AG09309 (cell line): ENCODE data around the gene CCDC85B.

Experiments used
- DNase-seq: peaks from one replicate; pipeline ENCODE4 v3.0.0-alpha.2; 2010; ENCODE audit warnings: low read depth
- H3K4me3 ChIP-seq: 2 replicates; pipeline ENCODE4 v1.5.1; 2011; ENCODE audit warnings: mild to moderate bottlenecking, low read depth, low read length, moderate library complexity; ENCODE audit not compliant: control insufficient read depth
- TF ChIP-seq, protein P1 (sequence below): IDR thresholded peaks from 2 replicates; pipeline ENCODE4 v1.5.1; 2011; ENCODE audit warnings: mild to moderate bottlenecking, low read depth, low read length, inconsistent platforms; ENCODE audit not compliant: insufficient read depth, control insufficient read depth; ENCODE audit errors: missing control alignments

CCDC85B gene

DNA sequence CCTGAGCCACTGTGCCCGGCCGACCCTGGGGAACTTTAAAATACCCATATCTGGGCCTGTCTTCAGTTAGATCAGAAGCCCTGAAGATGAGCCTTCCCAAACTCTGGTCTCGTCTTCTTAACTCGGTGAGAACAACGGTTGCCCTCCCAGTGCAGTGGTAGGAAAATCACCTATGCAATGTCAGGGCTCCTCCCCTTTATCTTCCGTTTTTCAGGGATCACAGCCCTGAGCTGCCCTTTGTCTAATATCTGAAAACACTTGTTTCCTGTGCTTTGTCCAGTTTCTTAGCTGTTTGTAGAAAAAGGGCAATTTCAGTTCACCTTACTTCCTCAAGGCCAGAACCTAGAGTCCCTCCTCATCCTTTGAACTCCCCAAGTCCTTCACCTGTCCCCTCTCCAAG, 38.2 kb downstream of the CCDC85B start:
- no peak overlapping the region for H3K4me3 ChIP-seq
- DNase-seq: no peak
- TF ChIP-seq, protein P1, sequence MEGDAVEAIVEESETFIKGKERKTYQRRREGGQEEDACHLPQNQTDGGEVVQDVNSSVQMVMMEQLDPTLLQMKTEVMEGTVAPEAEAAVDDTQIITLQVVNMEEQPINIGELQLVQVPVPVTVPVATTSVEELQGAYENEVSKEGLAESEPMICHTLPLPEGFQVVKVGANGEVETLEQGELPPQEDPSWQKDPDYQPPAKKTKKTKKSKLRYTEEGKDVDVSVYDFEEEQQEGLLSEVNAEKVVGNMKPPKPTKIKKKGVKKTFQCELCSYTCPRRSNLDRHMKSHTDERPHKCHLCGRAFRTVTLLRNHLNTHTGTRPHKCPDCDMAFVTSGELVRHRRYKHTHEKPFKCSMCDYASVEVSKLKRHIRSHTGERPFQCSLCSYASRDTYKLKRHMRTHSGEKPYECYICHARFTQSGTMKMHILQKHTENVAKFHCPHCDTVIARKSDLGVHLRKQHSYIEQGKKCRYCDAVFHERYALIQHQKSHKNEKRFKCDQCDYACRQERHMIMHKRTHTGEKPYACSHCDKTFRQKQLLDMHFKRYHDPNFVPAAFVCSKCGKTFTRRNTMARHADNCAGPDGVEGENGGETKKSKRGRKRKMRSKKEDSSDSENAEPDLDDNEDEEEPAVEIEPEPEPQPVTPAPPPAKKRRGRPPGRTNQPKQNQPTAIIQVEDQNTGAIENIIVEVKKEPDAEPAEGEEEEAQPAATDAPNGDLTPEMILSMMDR: no peak

DNA sequence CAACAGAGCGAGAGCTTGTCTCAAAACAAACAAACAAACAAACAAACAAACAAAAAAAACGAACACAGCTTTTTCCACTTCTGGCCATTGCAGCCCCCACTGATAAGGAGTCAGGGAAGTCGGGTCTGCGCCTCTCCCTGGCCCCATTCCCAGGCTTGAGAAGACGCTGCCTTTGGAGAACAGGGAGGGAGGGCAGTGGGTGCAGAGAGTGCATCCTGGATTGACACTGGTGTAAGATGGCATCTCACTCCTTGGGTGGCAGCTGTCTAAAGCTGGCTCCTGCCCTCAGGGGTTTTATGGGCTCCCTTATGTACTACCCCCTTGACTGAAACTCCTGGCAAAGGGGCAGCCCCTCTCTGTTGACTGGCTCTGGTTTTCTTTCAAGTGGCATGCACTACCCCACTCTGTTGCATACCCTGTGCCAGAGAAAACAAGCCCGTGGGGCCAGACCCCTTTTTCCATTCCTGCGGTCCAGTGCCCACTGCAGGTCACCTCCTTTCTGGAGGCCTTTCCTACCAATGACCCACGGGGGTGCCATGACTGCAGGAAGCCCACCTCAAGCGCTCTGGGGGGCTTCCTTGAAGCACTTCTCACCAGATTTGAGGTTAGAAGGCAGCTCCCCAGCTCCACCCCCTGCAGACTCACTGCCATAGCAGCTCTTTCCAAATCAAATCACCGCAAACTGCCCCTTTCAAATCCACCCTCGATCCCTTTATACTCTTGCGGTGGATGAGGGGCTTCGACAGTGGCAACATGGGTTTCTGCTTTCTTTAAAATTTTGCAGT, 41.5 kb downstream of the CCDC85B start:
- no peak for DNase-seq
- TF ChIP-seq, protein P1: no peak
- H3K4me3 ChIP-seq: no peak overlapping the region

DNA sequence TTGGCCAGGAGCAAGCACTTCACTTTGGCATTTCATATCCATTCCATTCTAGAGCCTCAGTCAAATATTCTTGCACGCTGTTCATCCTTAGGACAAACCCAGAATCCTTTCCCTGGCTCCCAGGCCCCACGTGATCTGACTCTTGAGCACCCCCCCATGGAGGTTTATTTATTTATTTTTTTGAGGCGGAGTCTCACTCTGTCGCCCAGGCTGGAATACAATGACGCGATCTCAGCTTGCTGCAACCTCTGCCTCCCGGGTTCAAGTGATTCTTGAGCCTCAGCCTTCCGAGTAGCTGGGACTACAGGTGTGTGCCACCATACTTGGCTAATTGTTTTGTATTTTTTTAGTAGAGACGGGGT, 42.1 kb downstream of the CCDC85B start:
- H3K4me3 ChIP-seq: no peak overlapping the region
- TF ChIP-seq, protein P1: no peak
- DNase-seq: no peak

DNA sequence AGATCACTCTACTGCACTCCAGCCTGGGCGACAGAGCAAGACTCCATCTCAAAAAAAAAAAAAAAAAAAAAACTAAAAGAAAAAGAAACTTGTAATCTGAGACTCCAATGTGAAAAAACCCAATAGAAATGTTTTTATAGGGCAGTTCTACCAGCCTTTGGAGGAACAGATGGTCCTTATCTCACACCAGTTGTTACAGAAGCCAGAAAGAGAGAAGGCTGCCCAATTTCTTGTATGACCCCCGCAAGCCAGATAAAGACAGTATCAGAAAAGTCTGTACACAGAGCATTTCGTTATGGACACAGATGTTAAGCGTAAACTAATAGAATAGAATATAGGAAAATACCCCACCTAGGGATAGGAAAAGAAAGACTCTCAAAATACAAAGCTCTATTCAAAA, 43.5 kb downstream of the CCDC85B start:
- DNase-seq: no peak
- TF ChIP-seq, protein P1: no peak
- no peak overlapping the region for H3K4me3 ChIP-seq

DNA sequence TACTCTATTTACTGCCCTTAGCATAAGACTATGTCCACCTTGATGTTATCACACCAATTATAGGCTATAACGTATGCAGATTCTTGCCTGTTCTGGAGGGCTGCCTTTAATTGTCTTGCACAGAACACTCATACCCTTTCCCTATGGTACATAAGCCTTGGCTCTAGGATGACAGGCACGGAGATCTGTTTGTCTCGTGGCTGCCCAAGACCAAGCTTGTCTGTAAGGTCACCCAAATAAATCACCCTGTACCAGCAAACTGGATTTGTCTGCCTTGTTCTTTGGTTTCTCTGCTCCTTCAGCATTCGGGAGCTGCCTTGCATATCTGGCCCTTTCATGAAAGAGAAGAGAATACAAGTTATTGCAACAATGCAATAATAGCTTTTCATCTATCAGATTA, 47.3 kb downstream of the CCDC85B start:
- TF ChIP-seq, protein P1: no peak
- H3K4me3 ChIP-seq: no peak overlapping the region
- no peak for DNase-seq
